HFF-Myc (cell line): ENCODE data around the gene CYP46A1.
"Not testable (repeated sequence)": the region's sequence is repeated elsewhere in the genome, so short reads cannot be mapped to it uniquely, and the experiment has no call there.

Experiments
- DNase-seq: peaks from one replicate; pipeline ENCODE4 v3.0.0-alpha.2; 2011; ENCODE audit warnings: low read depth; ENCODE audit errors: extremely low read depth
- H3K4me3 ChIP-seq: replicated peaks from 2 replicates; pipeline ENCODE4 v1.5.1; 2011; ENCODE audit warnings: low read depth, mild to moderate bottlenecking, control low read depth, low read length
- CTCF ChIP-seq: IDR thresholded peaks from 2 replicates; pipeline ENCODE4 v1.5.1; 2012; ENCODE audit warnings: mild to moderate bottlenecking, low read depth, low read length, control low read depth; ENCODE audit errors: missing control alignments

Gene CYP46A1

GRCh38 chr14:99683619-99684409 lies at the start of gene CYP46A1:
Gene CYP46A1, plus strand, starts transcription at chr14:99684298. Its CDS starts 120 bp downstream, at chr14:99684418.
- DNase-seq = peak; percentile 97
- TF ChIP-seq CTCF = no peak
- peak within 1 kb of the TSS; percentile 94 for H3K4me3 ChIP-seq

- no peak for TF ChIP-seq CTCF
- DNase-seq = no peak
- H3K4me3 ChIP-seq = no peak overlapping the region
Observed at GRCh38 chr14:99634443-99634842, 49.7 kb upstream of the CYP46A1 start.

GRCh38 chr14:99635116-99635515 lies 49.0 kb upstream of the CYP46A1 start:
- TF ChIP-seq CTCF = no peak
- no peak overlapping the region for H3K4me3 ChIP-seq
- DNase-seq = no peak

- DNase-seq = no peak
- H3K4me3 ChIP-seq = no peak overlapping the region
- no peak for TF ChIP-seq CTCF
Observed at GRCh38 chr14:99636487-99636886, 47.6 kb upstream of the CYP46A1 start.

GRCh38 chr14:99637624-99638023 lies 46.5 kb upstream of the CYP46A1 start:
- no peak overlapping the region for H3K4me3 ChIP-seq
- TF ChIP-seq CTCF = no peak
- DNase-seq = no peak

- H3K4me3 ChIP-seq, DNase-seq: not testable (repeated sequence)
Observed at GRCh38 chr14:99642771-99643170, 41.3 kb upstream of the CYP46A1 start.

GRCh38 chr14:99643343-99643742 lies 40.8 kb upstream of the CYP46A1 start:
- no peak for DNase-seq
- TF ChIP-seq CTCF = no peak
- H3K4me3 ChIP-seq = no peak overlapping the region
